GM23248 (cell line): ENCODE data around the gene APBA2. TPM values are rescaled to one million over a fixed set of nuclear protein-coding genes. Genes with fewer than 3 reads are reported as not detected.

Source experiments
- DNase-seq: peaks from one replicate; pipeline ENCODE4 v3.0.0-alpha.2; 2015
- H2AFZ ChIP-seq: fragments of 200-600 bp; sonication (generic); 2 replicates; pipeline ENCODE4 v1.6.1; 2016; ENCODE audit warnings: antibody characterized with exemption
- H3F3A ChIP-seq: fragments of 200-600 bp; sonication (generic); 2 replicates; pipeline ENCODE4 v1.6.1; 2016; ENCODE audit warnings: mild to moderate bottlenecking, antibody characterized with exemption, mixed run types; ENCODE audit not compliant: insufficient read depth
- H3K27ac ChIP-seq: fragments of 200-600 bp; sonication (generic); 2 replicates; pipeline ENCODE4 v1.5.1; 2016; ENCODE audit warnings: mild to moderate bottlenecking
- H3K27me3 ChIP-seq: fragments of 200-600 bp; sonication (generic); replicated peaks from 2 replicates; pipeline ENCODE4 v1.6.1; 2016; ENCODE audit warnings: mild to moderate bottlenecking; ENCODE audit not compliant: insufficient read depth
- H3K36me3 ChIP-seq: fragments of 200-600 bp; sonication (generic); 2 replicates; pipeline ENCODE4 v1.6.1; 2016; ENCODE audit warnings: low read depth, mild to moderate bottlenecking
- H3K4me1 ChIP-seq: fragments of 200-600 bp; sonication (generic); 2 replicates; pipeline ENCODE4 v1.6.1; 2016; ENCODE audit warnings: mild to moderate bottlenecking; ENCODE audit not compliant: insufficient read depth
- H3K4me2 ChIP-seq: fragments of 200-600 bp; sonication (generic); one replicate; pipeline ENCODE4 v1.6.1; 2016; ENCODE audit warnings: mild to moderate bottlenecking; ENCODE audit not compliant: unreplicated experiment
- H3K4me3 ChIP-seq: fragments of 200-600 bp; sonication (generic); 2 replicates; pipeline ENCODE4 v1.5.1; 2016; ENCODE audit warnings: mild to moderate bottlenecking
- H3K79me2 ChIP-seq: fragments of 200-600 bp; sonication (generic); 2 replicates; pipeline ENCODE4 v1.6.1; 2016; ENCODE audit warnings: mild to moderate bottlenecking; ENCODE audit not compliant: insufficient read depth
- H3K9ac ChIP-seq: fragments of 200-600 bp; sonication (generic); 2 replicates; pipeline ENCODE4 v1.6.1; 2016; ENCODE audit warnings: mild to moderate bottlenecking
- H3K9me2 ChIP-seq: fragments of 200-600 bp; sonication (generic); 2 replicates; pipeline ENCODE4 v1.6.1; 2016; ENCODE audit warnings: mixed run types, mild to moderate bottlenecking, moderate library complexity; ENCODE audit not compliant: insufficient read depth
- H3K9me3 ChIP-seq: fragments of 200-600 bp; sonication (generic); one replicate; pipeline ENCODE4 v1.6.1; 2017; ENCODE audit warnings: low read depth
- H4K20me1 ChIP-seq: fragments of 200-600 bp; sonication (generic); 2 replicates; pipeline ENCODE4 v1.6.0; 2016; ENCODE audit not compliant: insufficient read depth
- EZH2 ChIP-seq: fragments of 200-600 bp; sonication (generic); IDR thresholded peaks from 2 replicates; pipeline ENCODE4 v1.6.1; 2018; ENCODE audit warnings: antibody characterized with exemption, mild to moderate bottlenecking; ENCODE audit not compliant: insufficient read depth, poor library complexity, severe bottlenecking
- EZH2phosphoT487 ChIP-seq: fragments of 200-600 bp; sonication (generic); IDR thresholded peaks from 2 replicates; pipeline ENCODE4 v1.6.1; 2018; ENCODE audit warnings: antibody characterized with exemption, moderate library complexity, mild to moderate bottlenecking, low read depth; ENCODE audit not compliant: insufficient read depth
- WGBS, 2 experiments: methylation state at CpG; one replicate each; pipeline ENCODE4 v1.1.6; 2015 to 2017; ENCODE audit warnings: low lambda C conversion rate in 2 of 2, low coverage in 1 of 2; ENCODE audit errors: missing lambda C conversion rate in 2 of 2; 5-methylcytosine and 5-hydroxymethylcytosine counted together
- in situ Hi-C: fragments of 300-500 bp; cut with MboI; formaldehyde crosslinking; loops from 2 replicates; pipeline ENCODE4 v1.15.0; 2020
- polyA plus RNA-seq: library from polyadenylated mRNA; unstranded; fragments of >200 nt; fragmentation: Nextera tagmentation; extraction: Ambion mirVana; gene quantifications from 2 replicates; pipeline ENCODE4 v1.2.1, GENCODE V29; 2016
- total RNA-seq: library from RNA; depleted of rRNA; stranded (reverse); fragments of >200 nt; shearing (Covaris generic); gene quantifications from 2 replicates; pipeline ENCODE4 v1.2.3, GENCODE V29; 2014

The APBA2 gene
- total and polyA plus RNA-seq, 2 experiments from 2014 or later = 0.23 to 0.65 TPM

DNA sequence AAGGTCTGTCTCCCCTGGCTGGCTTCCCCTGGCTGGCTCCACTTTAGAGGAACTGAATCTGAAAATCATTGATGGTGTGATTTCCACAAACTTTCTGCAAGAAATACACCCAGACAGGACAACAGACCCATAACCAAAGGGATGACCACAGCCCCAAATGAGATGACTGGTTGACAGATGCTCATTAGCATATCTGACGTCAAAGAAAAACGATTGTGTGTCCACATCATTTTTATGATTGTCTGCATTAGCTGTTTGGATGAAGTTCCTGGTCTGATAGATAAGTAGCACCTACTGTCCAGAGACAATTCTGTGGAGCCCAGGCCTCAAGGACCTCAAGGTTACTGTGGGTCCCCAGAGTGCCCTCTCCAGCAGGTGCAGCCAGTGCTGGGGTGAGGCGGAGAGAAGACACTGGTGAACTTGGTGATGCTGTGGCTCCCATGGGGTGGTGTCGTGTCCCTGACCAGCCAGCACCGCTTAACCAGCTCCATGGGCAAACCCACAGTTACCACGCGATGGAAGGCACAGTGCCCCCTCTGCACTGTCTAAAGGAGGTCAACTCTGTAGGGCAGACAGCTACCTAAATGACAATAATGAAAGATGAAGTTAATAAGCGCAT, 256.5 kb downstream of the APBA2 start:
- Histone ChIP-seq H3F3A (peaks cover 3% of the 10 kb centered on the region; the same call in 1 of the 2 replicates), H3K27me3 (no peaks in the 10 kb centered on the region), H3K9ac (no peak overlapping the region), H3K4me3 (no peak overlapping the region), H2AFZ (no peak overlapping the region), H4K20me1 (no peaks in the 10 kb centered on the region), H3K79me2 (no peaks in the 10 kb centered on the region), H3K4me2 (no peak overlapping the region), H3K9me2 (no peaks in the 10 kb centered on the region), H3K9me3 (no peaks in the 10 kb centered on the region), H3K27ac (no peak overlapping the region), H3K36me3 (no peaks in the 10 kb centered on the region), H3K4me1 (peaks cover 13% of the 10 kb centered on the region)
- no peak for TF ChIP-seq EZH2phosphoT487
- TF ChIP-seq EZH2 = no peak
- DNase-seq = no peak
- in situ Hi-C loops = no loop called here
- WGBS, 2 experiments = 92 to 93% methylated on average over 8 of the region's 8 CpGs

- Histone ChIP-seq H3K27me3 (no peaks in the 10 kb centered on the region), H3F3A (peaks cover 3% of the 10 kb centered on the region; the same call in 1 of the 2 replicates), H4K20me1 (no peaks in the 10 kb centered on the region), H3K4me3 (no peak overlapping the region), H3K9me3 (no peaks in the 10 kb centered on the region), H3K27ac (0 out of 2 replicates have a peak overlapping the region, but pooled peaks have one; percentile 19), H3K4me1 (peaks cover 13% of the 10 kb centered on the region), H2AFZ (peak overlapping the region; percentile 34; the same call in 1 of the 2 replicates), H3K79me2 (no peaks in the 10 kb centered on the region), H3K9ac (no peak overlapping the region), H3K36me3 (no peaks in the 10 kb centered on the region), H3K9me2 (no peaks in the 10 kb centered on the region), H3K4me2 (peak overlapping the region; percentile 58)
- WGBS, 2 experiments = 95 to 97% methylated on average over 5 of the region's 5 CpGs
- DNase-seq = no peak
- in situ Hi-C loops = no loop called here
- TF ChIP-seq EZH2 (no peak), EZH2phosphoT487 (no peak)
Measured at GRCh38 chr15:29143293-29143692, 257.5 kb downstream of the APBA2 start.

- H3K36me3 ChIP-seq = no peaks in the 10 kb centered on the region
- no peaks in the 10 kb centered on the region for H3K9me3 ChIP-seq
- in situ Hi-C loops = no loop called here
- H3K27me3 ChIP-seq = no peaks in the 10 kb centered on the region
- H3K4me1 ChIP-seq = peaks cover 13% of the 10 kb centered on the region
- 54% methylated on average over 10 of the region's 10 CpGs for WGBS, 2 experiments
- H3K9ac ChIP-seq = no peak overlapping the region
- no peaks in the 10 kb centered on the region for H4K20me1 ChIP-seq
- H2AFZ ChIP-seq = peak overlapping the region; percentile 34; the same call in 1 of the 2 replicates
- H3K9me2 ChIP-seq = no peaks in the 10 kb centered on the region
- H3K27ac ChIP-seq = 0 out of 2 replicates have a peak overlapping the region, but pooled peaks have one; percentile 19
- H3K4me2 ChIP-seq = peak overlapping the region; percentile 58
- TF ChIP-seq EZH2 (no peak), EZH2phosphoT487 (no peak)
- H3K4me3 ChIP-seq = no peak overlapping the region
- DNase-seq = peak; percentile 90
- no peaks in the 10 kb centered on the region for H3K79me2 ChIP-seq
- peaks cover 3% of the 10 kb centered on the region; the same call in 1 of the 2 replicates for H3F3A ChIP-seq
Measured at GRCh38 chr15:29143909-29144635, 258.3 kb downstream of the APBA2 start.

DNA sequence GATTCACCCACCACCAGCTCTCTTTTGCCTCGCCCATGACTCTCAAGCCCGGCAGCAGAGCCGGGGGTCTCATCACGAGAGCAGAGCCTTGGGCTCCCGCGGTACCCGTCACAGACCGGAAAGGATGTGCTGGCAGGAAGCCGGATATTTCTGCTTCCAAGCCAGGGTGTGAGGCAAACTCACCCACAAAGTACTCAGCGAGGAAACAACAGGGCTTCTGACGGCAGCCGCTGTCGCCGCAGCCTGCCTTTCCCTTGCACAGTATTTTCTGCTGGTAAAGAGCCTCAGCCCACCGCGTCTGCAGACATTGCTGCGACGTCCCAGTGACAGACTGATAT, 263.9 kb downstream of the APBA2 start:
- H3K79me2 ChIP-seq = no peaks in the 10 kb centered on the region
- no peaks in the 10 kb centered on the region for H3K4me1 ChIP-seq
- 82% methylated on average over 17 to 18 of the region's 18 CpGs for WGBS, 2 experiments
- no peak overlapping the region for H3K4me2 ChIP-seq
- no peaks in the 10 kb centered on the region; the same call in 1 of the 2 replicates for H3K27me3 ChIP-seq
- no peaks in the 10 kb centered on the region for H3F3A ChIP-seq
- H3K4me3 ChIP-seq = no peak overlapping the region
- in situ Hi-C loops = no loop called here
- H3K27ac ChIP-seq = no peak overlapping the region
- no peak for DNase-seq
- no peak overlapping the region for H3K9ac ChIP-seq
- H3K36me3 ChIP-seq = no peaks in the 10 kb centered on the region
- TF ChIP-seq EZH2phosphoT487 (no peak), EZH2 (no peak)
- no peaks in the 10 kb centered on the region for H4K20me1 ChIP-seq
- H2AFZ ChIP-seq = no peak overlapping the region
- H3K9me3 ChIP-seq = no peaks in the 10 kb centered on the region
- no peaks in the 10 kb centered on the region for H3K9me2 ChIP-seq
